Prostate gland (tissue), 2 donors: Measurements from ENCODE around the gene HTR5A. TPM values are rescaled to one million over a fixed set of nuclear protein-coding genes. Genes with fewer than 3 reads are reported as not detected.

Source experiments
- small RNA-seq, 2 donors: library from RNA; depleted of rRNA; stranded (forward); fragments of <200 nt; gene quantifications; one replicate each; pipeline ENCODE3, GENCODE V24; 2016
- total RNA-seq, 2 donors: library from RNA; depleted of rRNA; stranded (reverse); fragments of >200 nt; gene quantifications; one replicate each; pipeline ENCODE4 v1.1.0, GENCODE V29; 2016

Gene HTR5A
- total RNA-seq, 2 donors from 2014 or later = not detected

Small RNA genes lying within 50 kb of the gene (small RNA-seq; reads per million reads assigned to genes)
- 0 reads per million in 2 donors for gene AC092628.1

Other genes with a start within 250 kb of the HTR5A start
- 10 to 100 TPM; 15.8 to 24.1 TPM for gene PAXIP1, start 67.2 kb upstream of the HTR5A start, total RNA-seq
- 100 to 1,000 TPM in 1 of 2 donors, 10 to 100 TPM in 1; 60.5 to 112 TPM for gene INSIG1, start 227.6 kb downstream of the HTR5A start, total RNA-seq